Testis (tissue), 2 donors: ENCODE data around the gene NDFIP1.

Experiments used
- POLR2A ChIP-seq: fragments of 450-650 bp; IDR thresholded peaks from one replicate; pipeline ENCODE4 v1.6.1; 2017; ENCODE audit warnings: antibody characterized with exemption, mild to moderate bottlenecking, moderate library complexity
- TF ChIP-seq, protein P1 (sequence below), 3 experiments: fragments of 450-650 bp in 2 of 3; fragments of 200-600 bp in 1 of 3; sonication (generic) in 1 of 3; IDR thresholded peaks; one replicate each; pipeline ENCODE4 v1.5.1; 2016 to 2019; ENCODE audit warnings: antibody characterized with exemption in 3 of 3, mild to moderate bottlenecking in 2 of 3, moderate library complexity in 1 of 3

DNA sequence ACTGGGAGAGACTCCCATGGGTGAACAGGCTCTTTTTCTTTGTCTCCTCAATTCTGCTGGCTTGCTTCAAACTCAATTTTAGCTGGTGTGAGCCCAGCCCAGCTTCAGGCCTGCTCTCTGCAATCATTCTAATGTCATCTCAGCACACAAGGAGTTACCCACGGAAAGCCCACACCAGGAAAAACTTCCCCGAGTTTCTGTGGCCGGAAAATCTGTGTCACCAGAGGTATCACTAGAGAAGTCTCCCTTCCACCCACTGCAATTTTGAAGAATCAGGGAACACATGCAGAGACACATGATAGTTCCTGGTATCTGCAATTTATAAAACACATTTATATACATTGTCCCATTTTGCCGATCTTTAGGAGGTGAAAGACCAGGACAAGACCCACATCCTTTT lies 13.5 kb upstream of the NDFIP1 start:
- TF ChIP-seq, protein P1, sequence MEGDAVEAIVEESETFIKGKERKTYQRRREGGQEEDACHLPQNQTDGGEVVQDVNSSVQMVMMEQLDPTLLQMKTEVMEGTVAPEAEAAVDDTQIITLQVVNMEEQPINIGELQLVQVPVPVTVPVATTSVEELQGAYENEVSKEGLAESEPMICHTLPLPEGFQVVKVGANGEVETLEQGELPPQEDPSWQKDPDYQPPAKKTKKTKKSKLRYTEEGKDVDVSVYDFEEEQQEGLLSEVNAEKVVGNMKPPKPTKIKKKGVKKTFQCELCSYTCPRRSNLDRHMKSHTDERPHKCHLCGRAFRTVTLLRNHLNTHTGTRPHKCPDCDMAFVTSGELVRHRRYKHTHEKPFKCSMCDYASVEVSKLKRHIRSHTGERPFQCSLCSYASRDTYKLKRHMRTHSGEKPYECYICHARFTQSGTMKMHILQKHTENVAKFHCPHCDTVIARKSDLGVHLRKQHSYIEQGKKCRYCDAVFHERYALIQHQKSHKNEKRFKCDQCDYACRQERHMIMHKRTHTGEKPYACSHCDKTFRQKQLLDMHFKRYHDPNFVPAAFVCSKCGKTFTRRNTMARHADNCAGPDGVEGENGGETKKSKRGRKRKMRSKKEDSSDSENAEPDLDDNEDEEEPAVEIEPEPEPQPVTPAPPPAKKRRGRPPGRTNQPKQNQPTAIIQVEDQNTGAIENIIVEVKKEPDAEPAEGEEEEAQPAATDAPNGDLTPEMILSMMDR (IDR thresholded peaks at IDR 0.05), result no peak
- no peak for TF ChIP-seq POLR2A
